GM10266 (cell line): ENCODE data around the gene FAM181B.

Experiments
- DNase-seq: peaks from one replicate; pipeline ENCODE4 v3.0.0; 2012; ENCODE audit errors: extremely low spot score
- TF ChIP-seq, protein P1 (sequence below): IDR thresholded peaks from 2 replicates; pipeline ENCODE4 v1.5.1; 2012; ENCODE audit warnings: mild to moderate bottlenecking, low read depth; ENCODE audit not compliant: control insufficient read depth, insufficient read depth; ENCODE audit errors: missing control alignments

The FAM181B gene, protein sequence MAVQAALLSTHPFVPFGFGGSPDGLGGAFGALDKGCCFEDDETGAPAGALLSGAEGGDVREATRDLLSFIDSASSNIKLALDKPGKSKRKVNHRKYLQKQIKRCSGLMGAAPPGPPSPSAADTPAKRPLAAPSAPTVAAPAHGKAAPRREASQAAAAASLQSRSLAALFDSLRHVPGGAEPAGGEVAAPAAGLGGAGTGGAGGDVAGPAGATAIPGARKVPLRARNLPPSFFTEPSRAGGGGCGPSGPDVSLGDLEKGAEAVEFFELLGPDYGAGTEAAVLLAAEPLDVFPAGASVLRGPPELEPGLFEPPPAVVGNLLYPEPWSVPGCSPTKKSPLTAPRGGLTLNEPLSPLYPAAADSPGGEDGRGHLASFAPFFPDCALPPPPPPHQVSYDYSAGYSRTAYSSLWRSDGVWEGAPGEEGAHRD

DNA sequence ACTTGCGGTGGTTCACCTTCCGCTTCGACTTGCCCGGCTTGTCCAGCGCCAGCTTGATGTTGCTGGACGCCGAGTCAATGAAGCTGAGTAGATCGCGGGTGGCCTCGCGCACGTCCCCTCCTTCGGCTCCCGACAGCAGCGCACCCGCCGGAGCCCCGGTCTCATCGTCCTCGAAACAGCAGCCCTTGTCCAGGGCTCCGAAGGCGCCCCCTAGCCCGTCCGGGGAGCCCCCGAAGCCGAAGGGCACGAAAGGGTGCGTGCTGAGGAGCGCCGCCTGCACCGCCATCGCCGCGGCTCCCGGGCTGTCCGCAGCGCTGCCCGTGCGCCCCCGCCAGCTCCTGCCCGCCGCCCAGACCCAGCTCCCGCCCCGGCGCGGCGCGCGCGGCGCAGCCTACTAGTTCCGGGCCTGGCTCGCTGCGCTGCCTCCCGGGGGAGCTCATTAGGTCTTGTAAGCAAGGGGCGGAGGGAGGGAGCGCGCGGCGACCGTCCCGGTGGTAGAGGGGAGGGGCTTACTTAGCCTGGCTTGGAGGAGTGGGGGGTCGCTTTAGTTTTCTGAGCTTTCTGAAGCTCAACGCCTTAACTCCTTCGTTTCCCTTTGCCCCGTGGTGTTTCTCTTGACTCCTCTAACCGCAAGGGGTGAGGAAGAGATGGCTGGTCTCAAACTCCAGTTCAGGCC, at the start of gene FAM181B:
FAM181B (minus strand) TSS at position 421 of the 676 bp plus-strand sequence; CDS start at position 286, 135 bp downstream.
- TF ChIP-seq, protein P1, sequence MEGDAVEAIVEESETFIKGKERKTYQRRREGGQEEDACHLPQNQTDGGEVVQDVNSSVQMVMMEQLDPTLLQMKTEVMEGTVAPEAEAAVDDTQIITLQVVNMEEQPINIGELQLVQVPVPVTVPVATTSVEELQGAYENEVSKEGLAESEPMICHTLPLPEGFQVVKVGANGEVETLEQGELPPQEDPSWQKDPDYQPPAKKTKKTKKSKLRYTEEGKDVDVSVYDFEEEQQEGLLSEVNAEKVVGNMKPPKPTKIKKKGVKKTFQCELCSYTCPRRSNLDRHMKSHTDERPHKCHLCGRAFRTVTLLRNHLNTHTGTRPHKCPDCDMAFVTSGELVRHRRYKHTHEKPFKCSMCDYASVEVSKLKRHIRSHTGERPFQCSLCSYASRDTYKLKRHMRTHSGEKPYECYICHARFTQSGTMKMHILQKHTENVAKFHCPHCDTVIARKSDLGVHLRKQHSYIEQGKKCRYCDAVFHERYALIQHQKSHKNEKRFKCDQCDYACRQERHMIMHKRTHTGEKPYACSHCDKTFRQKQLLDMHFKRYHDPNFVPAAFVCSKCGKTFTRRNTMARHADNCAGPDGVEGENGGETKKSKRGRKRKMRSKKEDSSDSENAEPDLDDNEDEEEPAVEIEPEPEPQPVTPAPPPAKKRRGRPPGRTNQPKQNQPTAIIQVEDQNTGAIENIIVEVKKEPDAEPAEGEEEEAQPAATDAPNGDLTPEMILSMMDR = no peak

GRCh38 chr11:82782825-82783374, 49.2 kb upstream of the FAM181B start:
- TF ChIP-seq, protein P1 = no peak
- no peak for DNase-seq

More for the DNA sequence above, at the start of gene FAM181B:
- DNase-seq = peak; percentile 44

GRCh38 chr11:82778776-82779175, 45.1 kb upstream of the FAM181B start:
- no peak for DNase-seq
- TF ChIP-seq, protein P1 = no peak

- TF ChIP-seq, protein P1 = no peak
- DNase-seq = no peak
Measured at GRCh38 chr11:82776377-82776776, 42.7 kb upstream of the FAM181B start.

GRCh38 chr11:82775736-82776346, 42.2 kb upstream of the FAM181B start:
- peak; percentile 38 for DNase-seq
- TF ChIP-seq, protein P1 = peak; percentile 82

- DNase-seq = no peak
Measured at GRCh38 chr11:82775218-82775617, 41.6 kb upstream of the FAM181B start.

More at GRCh38 chr11:82775218-82775617, 41.6 kb upstream of the FAM181B start:
- TF ChIP-seq, protein P1 = no peak
